ENCODE measurements around the gene SPCS3.

DNA sequence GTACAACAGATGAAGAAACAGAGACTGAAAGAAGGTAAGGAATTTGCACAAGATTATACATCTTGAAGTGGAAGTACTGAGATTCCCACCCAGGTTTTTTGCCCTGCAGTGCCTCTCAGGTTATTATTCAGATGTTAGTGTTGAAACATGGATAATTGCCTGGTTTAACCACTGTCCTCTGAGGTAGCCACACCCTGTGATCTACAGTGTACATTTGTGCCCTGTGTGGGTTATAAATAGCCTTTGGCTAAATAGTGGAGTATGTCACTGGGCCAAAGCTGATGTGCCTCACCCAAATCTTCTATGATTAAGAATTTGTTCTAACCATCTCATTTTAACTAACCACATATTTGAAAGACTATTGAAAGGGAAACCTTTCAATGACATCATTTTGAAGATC, 45.3 kb upstream of the SPCS3 start:
- no peak for TF ChIP-seq EZH2 (IDR thresholded peaks at IDR 0.05; ENCODE audit: borderline replicate concordance, low read depth, low read length, poor library complexity, severe bottlenecking)
- TF ChIP-seq, protein P1, sequence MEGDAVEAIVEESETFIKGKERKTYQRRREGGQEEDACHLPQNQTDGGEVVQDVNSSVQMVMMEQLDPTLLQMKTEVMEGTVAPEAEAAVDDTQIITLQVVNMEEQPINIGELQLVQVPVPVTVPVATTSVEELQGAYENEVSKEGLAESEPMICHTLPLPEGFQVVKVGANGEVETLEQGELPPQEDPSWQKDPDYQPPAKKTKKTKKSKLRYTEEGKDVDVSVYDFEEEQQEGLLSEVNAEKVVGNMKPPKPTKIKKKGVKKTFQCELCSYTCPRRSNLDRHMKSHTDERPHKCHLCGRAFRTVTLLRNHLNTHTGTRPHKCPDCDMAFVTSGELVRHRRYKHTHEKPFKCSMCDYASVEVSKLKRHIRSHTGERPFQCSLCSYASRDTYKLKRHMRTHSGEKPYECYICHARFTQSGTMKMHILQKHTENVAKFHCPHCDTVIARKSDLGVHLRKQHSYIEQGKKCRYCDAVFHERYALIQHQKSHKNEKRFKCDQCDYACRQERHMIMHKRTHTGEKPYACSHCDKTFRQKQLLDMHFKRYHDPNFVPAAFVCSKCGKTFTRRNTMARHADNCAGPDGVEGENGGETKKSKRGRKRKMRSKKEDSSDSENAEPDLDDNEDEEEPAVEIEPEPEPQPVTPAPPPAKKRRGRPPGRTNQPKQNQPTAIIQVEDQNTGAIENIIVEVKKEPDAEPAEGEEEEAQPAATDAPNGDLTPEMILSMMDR (conservative IDR thresholded peaks at IDR 0.05; ENCODE audit: low read depth, low read length) = no peak

Data from A673 (cell line).